ENCODE results near the gene WLS.

GRCh38 chr1:68196676-68197075 is 35.6 kb downstream of the WLS start:
- TF ChIP-seq YY1 (IDR thresholded peaks at IDR 0.05; ENCODE audit: insufficient read depth, insufficient read length) (no peak), ZNF274 (IDR thresholded peaks at IDR 0.05; ENCODE audit: low read depth, low read length) (no peak), SUZ12 (IDR thresholded peaks at IDR 0.05; ENCODE audit: extremely low read depth, insufficient read depth, insufficient read length) (no peak)
